Measurements from ENCODE around the gene PLPP7.

Gene PLPP7

GRCh38 chr9:131282688-131283422, 6.7 kb upstream of the PLPP7 start:
- no peak for DNase-seq

- DNase-seq: no peak
These were observed 4.7 kb upstream of the PLPP7 start for GRCh38 chr9:131284856-131285255.

GRCh38 chr9:131287359-131287758, 2.2 kb upstream of the PLPP7 start:
- DNase-seq: no peak

- DNase-seq: no peak
These were observed 1.3 kb upstream of the PLPP7 start for GRCh38 chr9:131288217-131288616.

GRCh38 chr9:131290036-131290766, 678 bp downstream of the PLPP7 start:
- DNase-seq: no peak

GRCh38 chr9:131290767-131291370, 1.3 kb downstream of the PLPP7 start:
- no peak for DNase-seq

- no peak for DNase-seq
These were observed 2.3 kb downstream of the PLPP7 start for GRCh38 chr9:131291795-131292315.

- no peak for DNase-seq
These were observed 3.4 kb downstream of the PLPP7 start for GRCh38 chr9:131292937-131293336.

GRCh38 chr9:131296460-131296859, 6.9 kb downstream of the PLPP7 start:
- no peak for DNase-seq

- DNase-seq: no peak
These were observed 7.5 kb downstream of the PLPP7 start for GRCh38 chr9:131296906-131297500.

GRCh38 chr9:131297903-131298302, 8.4 kb downstream of the PLPP7 start:
- DNase-seq: no peak

- no peak for DNase-seq
These were observed 8.8 kb downstream of the PLPP7 start for GRCh38 chr9:131298341-131298740.

GRCh38 chr9:131298816-131299215, 9.3 kb downstream of the PLPP7 start:
- DNase-seq: no peak

GRCh38 chr9:131299346-131299960, 9.9 kb downstream of the PLPP7 start:
- no peak for DNase-seq

- DNase-seq: no peak
These were observed 10.4 kb downstream of the PLPP7 start for GRCh38 chr9:131299961-131300347.

- DNase-seq: no peak
These were observed 10.9 kb downstream of the PLPP7 start for GRCh38 chr9:131300444-131300843.

GRCh38 chr9:131302244-131303075, 12.9 kb downstream of the PLPP7 start:
- DNase-seq: no peak

- DNase-seq: no peak
These were observed 14.1 kb downstream of the PLPP7 start for GRCh38 chr9:131303381-131304321.

- no peak for DNase-seq
These were observed 15.3 kb downstream of the PLPP7 start for GRCh38 chr9:131304676-131305355.

- no peak for DNase-seq
These were observed 17.0 kb downstream of the PLPP7 start for GRCh38 chr9:131306397-131307004.
